Ascending aorta (tissue), 2 donors: Measurements from ENCODE around the gene SRRM4. TPM values are rescaled to one million over a fixed set of nuclear protein-coding genes. Genes with fewer than 3 reads are reported as not detected.

Source experiments
- DNase-seq, 2 donors: peaks; one replicate each; pipeline ENCODE4 v3.0.0-alpha.2; 2019; ENCODE audit warnings: low spot score in 2 of 2
- H3K27ac ChIP-seq, 2 donors: fragments of 200-600 bp; sonication (generic); one replicate each; pipeline ENCODE4 v1.5.1; 2016 to 2017; ENCODE audit warnings: mild to moderate bottlenecking in 1 of 2
- H3K27me3 ChIP-seq: fragments of 200-600 bp; sonication (generic); one replicate; pipeline ENCODE4 v1.5.1; 2017
- H3K36me3 ChIP-seq, 2 donors: fragments of 200-600 bp; sonication (generic); one replicate each; pipeline ENCODE4 v1.5.1; 2016
- H3K4me1 ChIP-seq, 2 donors: fragments of 200-600 bp; sonication (generic); one replicate each; pipeline ENCODE4 v1.5.1; 2016 to 2017; ENCODE audit warnings: mild to moderate bottlenecking in 1 of 2
- H3K4me3 ChIP-seq, 2 donors: fragments of 200-600 bp; sonication (generic); one replicate each; pipeline ENCODE4 v1.5.1; 2016 to 2017; ENCODE audit warnings: mild to moderate bottlenecking in 1 of 2
- H3K9me3 ChIP-seq, 2 donors: fragments of 200-600 bp; sonication (generic); one replicate each; pipeline ENCODE4 v1.5.1; 2016
- intact Hi-C: fragments of 100-400 bp; cut with DNase I; formaldehyde crosslinking; loops from one replicate; pipeline ENCODE4 v1.15.1; 2023
- total RNA-seq: library from RNA; depleted of rRNA; stranded (reverse); fragments of >200 nt; gene quantifications from one replicate; pipeline ENCODE4 v1.1.0, GENCODE V29; 2016
- TF ChIP-seq, protein P1 (sequence below), 3 experiments: fragments of 200-600 bp in 2 of 3; fragments of 450-650 bp in 1 of 3; sonication (generic) in 2 of 3; IDR thresholded peaks; one replicate each; pipeline ENCODE4 v1.5.1; 2016 to 2019; ENCODE audit warnings: antibody characterized with exemption in 3 of 3, mild to moderate bottlenecking in 1 of 3, moderate library complexity in 1 of 3

SRRM4 gene
- total RNA-seq, 1 donor from 2014 or later = not detected

DNA sequence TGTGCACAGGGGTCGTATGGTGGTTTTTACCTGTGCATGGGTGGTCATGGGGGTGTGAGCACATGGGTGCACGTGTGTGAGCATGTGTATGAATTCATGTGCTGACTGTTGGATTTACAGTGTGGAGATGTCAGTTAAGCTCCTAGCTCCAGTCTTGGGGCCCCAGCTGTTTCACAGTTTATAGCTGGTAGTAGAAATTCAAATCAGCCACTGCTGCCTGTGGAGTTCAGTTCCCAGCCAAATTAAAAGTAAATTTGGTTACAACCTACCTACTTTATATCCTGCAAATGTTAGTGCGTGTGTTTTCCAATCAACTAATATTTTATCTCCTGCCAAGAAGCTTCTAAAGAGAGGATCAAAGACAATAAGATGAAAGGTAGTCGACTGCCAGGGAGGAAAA, 141.4 kb downstream of the SRRM4 start:
- DNase-seq = no peak
- Histone ChIP-seq H3K4me3 (no peak overlapping the region), H3K36me3 (no peaks in the 10 kb centered on the region), H3K9me3 (no peaks in the 10 kb centered on the region), H3K27me3 (no peaks in the 10 kb centered on the region), H3K4me1 (no peaks in the 10 kb centered on the region), H3K27ac (no peak overlapping the region)
- intact Hi-C loops = no loop called here
- TF ChIP-seq, protein P1, sequence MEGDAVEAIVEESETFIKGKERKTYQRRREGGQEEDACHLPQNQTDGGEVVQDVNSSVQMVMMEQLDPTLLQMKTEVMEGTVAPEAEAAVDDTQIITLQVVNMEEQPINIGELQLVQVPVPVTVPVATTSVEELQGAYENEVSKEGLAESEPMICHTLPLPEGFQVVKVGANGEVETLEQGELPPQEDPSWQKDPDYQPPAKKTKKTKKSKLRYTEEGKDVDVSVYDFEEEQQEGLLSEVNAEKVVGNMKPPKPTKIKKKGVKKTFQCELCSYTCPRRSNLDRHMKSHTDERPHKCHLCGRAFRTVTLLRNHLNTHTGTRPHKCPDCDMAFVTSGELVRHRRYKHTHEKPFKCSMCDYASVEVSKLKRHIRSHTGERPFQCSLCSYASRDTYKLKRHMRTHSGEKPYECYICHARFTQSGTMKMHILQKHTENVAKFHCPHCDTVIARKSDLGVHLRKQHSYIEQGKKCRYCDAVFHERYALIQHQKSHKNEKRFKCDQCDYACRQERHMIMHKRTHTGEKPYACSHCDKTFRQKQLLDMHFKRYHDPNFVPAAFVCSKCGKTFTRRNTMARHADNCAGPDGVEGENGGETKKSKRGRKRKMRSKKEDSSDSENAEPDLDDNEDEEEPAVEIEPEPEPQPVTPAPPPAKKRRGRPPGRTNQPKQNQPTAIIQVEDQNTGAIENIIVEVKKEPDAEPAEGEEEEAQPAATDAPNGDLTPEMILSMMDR (IDR thresholded peaks at IDR 0.05) = no peak

DNA sequence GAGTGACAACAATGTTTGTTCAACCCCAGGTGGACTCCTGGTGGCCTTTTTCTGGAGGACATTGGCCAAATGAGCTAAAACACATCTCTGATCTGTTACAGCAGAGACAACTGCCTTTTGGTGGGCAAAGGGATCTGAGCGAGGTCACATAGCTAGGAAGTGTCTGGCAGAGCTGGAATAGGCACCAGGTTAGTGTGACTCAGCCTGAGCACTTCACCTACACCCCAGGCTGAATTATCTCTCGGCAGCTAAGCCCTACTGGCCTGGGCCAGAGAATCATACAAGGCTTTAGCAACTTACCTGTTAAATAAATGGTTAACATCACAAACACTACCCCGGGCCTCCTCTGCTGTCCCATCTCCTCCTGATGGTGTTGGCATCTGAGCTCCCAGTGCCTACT, 147.2 kb downstream of the SRRM4 start:
- TF ChIP-seq, protein P1 (IDR thresholded peaks at IDR 0.05) = no peak
- Histone ChIP-seq H3K4me1 (no peaks in the 10 kb centered on the region), H3K36me3 (no peaks in the 10 kb centered on the region), H3K27me3 (no peaks in the 10 kb centered on the region), H3K4me3 (no peak overlapping the region), H3K9me3 (no peaks in the 10 kb centered on the region), H3K27ac (no peak overlapping the region)
- intact Hi-C loops = no loop called here
- DNase-seq = no peak

GRCh38 chr12:119129827-119130434, 148.6 kb downstream of the SRRM4 start:
- H3K4me3 ChIP-seq = no peak overlapping the region
- H3K36me3 ChIP-seq = no peaks in the 10 kb centered on the region
- no peaks in the 10 kb centered on the region for H3K9me3 ChIP-seq
- no peaks in the 10 kb centered on the region for H3K4me1 ChIP-seq
- no peak overlapping the region for H3K27ac ChIP-seq
- H3K27me3 ChIP-seq = no peaks in the 10 kb centered on the region
- no peak for DNase-seq
- intact Hi-C loops = no loop called here
- TF ChIP-seq, protein P1 (IDR thresholded peaks at IDR 0.05) = no peak

DNA sequence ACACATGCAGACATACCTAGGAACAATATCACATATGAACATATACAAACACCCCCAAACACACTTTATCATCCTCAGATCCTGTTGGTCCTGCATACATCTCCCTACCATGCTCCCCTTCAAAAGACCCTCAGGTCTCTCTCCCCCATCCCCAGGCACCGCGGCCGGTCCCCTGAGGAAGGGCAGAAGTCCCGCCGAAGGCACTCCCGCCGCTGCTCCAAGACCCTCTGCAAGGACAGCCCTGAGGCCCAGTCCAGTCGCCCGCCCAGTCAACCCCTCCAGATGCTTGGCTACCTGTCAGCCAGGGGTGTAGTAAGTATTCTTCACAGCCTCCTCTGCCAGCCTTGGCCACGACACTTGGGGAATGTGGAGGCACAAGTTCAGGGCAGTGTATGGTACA, 149.2 kb downstream of the SRRM4 start:
- Histone ChIP-seq H3K36me3 (no peaks in the 10 kb centered on the region), H3K27me3 (no peaks in the 10 kb centered on the region), H3K4me1 (no peaks in the 10 kb centered on the region), H3K4me3 (no peak overlapping the region), H3K27ac (no peak overlapping the region), H3K9me3 (no peaks in the 10 kb centered on the region)
- TF ChIP-seq, protein P1 (IDR thresholded peaks at IDR 0.05) = no peak
- intact Hi-C loops = no loop called here
- DNase-seq = no peak

DNA sequence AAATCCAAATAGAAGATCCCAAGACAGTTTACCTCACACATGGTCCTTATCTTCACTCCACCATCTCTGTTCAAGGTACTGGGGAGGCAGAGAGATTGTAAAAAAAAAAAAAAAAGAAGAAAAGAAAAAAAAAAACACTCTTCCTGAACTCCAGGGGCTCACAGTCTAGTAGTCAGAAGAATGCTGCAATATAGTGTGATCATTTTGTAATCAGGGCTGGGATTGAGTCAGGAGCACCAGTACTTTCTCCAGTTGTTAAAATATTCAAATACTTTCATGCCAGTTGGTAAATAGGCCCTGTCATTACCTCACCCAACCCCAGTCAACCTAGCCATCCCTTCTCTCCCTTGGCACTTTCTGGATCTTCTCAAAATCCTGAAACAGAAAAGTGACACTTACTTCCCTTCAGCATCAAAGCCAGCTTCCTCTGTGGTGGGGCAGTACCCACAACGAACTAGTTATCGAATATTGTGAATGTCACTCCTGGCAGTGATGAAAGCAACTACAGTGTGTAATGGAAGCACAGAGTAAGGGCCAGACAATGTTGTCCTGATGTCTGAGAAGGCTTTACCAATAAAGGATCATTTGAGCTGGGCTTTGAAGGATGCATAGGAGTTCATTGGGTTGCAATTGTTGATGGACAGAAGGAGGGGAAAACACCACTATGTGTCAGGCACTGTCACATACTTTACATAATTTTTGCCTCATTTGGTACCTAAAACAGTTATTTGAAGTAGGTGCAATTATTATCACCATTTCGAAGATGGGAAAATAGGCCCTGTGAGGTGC, 153.1 kb downstream of the SRRM4 start:
- Histone ChIP-seq H3K9me3 (no peaks in the 10 kb centered on the region), H3K27ac (no peak overlapping the region), H3K4me3 (no peak overlapping the region), H3K4me1 (no peaks in the 10 kb centered on the region), H3K36me3 (no peaks in the 10 kb centered on the region), H3K27me3 (no peaks in the 10 kb centered on the region)
- DNase-seq = no peak
- intact Hi-C loops = no loop called here
- TF ChIP-seq, protein P1 (IDR thresholded peaks at IDR 0.05) = no peak
